HepG2 (cell line): ENCODE data around the gene FOXA3. TPM values are rescaled to one million over a fixed set of nuclear protein-coding genes. Genes with fewer than 3 reads are reported as not detected.

Source experiments
- BCL6 ChIP-seq: IDR thresholded peaks from 2 replicates; pipeline ENCODE4 v1.6.1; 2016; ENCODE audit warnings: missing genetic modification reagents, missing compliant biosample characterization
- BRCA1 ChIP-seq: sonication (generic); formaldehyde crosslinking; IDR thresholded peaks from 2 replicates; pipeline ENCODE4 v1.4.0; 2020; ENCODE audit warnings: missing genetic modification reagents
- HNRNPL ChIP-seq: fragments of 200-400 bp; formaldehyde crosslinking; IDR thresholded peaks from 2 replicates; pipeline ENCODE4 v1.6.1; 2017; ENCODE audit warnings: mild to moderate bottlenecking, low read depth, low read length
- HOXA3 ChIP-seq: sonication (generic); formaldehyde crosslinking; IDR thresholded peaks from 2 replicates; pipeline ENCODE4 v1.5.0; 2020; ENCODE audit warnings: missing genetic modification reagents
- MYC ChIP-seq: sonication (generic); formaldehyde crosslinking; IDR thresholded peaks from 2 replicates; pipeline ENCODE4 v1.9.0; 2021; ENCODE audit warnings: missing genetic modification reagents, borderline replicate concordance
- MYNN ChIP-seq: sonication (generic); formaldehyde crosslinking; IDR thresholded peaks from 2 replicates; pipeline ENCODE4 v1.4.0; 2020; ENCODE audit warnings: mild to moderate bottlenecking, low read depth, missing genetic modification reagents
- POLR2A ChIP-seq, 2 experiments: IDR thresholded peaks; 2 replicates each; pipeline ENCODE4 v1.6.1; 2011; ENCODE audit warnings: low read depth in 2 of 2, low read length in 2 of 2, mild to moderate bottlenecking in 1 of 2, moderate library complexity in 1 of 2; ENCODE audit not compliant: insufficient read depth in 1 of 2
- RNF219 ChIP-seq: sonication (generic); formaldehyde crosslinking; IDR thresholded peaks from 2 replicates; pipeline ENCODE4 v1.5.0; 2020; ENCODE audit warnings: mild to moderate bottlenecking, missing genetic modification reagents
- SMYD3 ChIP-seq: sonication (generic); formaldehyde crosslinking; IDR thresholded peaks from 2 replicates; pipeline ENCODE4 v1.8.1; 2023; ENCODE audit warnings: mild to moderate bottlenecking, missing genetic modification reagents
- SRSF4 ChIP-seq: fragments of 200-400 bp; formaldehyde crosslinking; IDR thresholded peaks from one replicate; pipeline ENCODE4 v1.6.1; 2018; ENCODE audit warnings: mild to moderate bottlenecking, low read depth, low read length, moderate library complexity; ENCODE audit not compliant: poor library complexity, severe bottlenecking
- TBP ChIP-seq: sonication (generic); formaldehyde crosslinking; IDR thresholded peaks from 2 replicates; pipeline ENCODE4 v1.5.0; 2020; ENCODE audit warnings: missing genetic modification reagents
- ZBTB26 ChIP-seq: IDR thresholded peaks from 2 replicates; pipeline ENCODE4 v1.6.1; 2016; ENCODE audit warnings: missing compliant biosample characterization, missing genetic modification reagents, borderline replicate concordance
- ZBTB44 ChIP-seq: sonication (generic); formaldehyde crosslinking; IDR thresholded peaks from 2 replicates; pipeline ENCODE4 v1.4.0; 2020; ENCODE audit warnings: missing genetic modification reagents
- ZFP91 ChIP-seq: sonication (generic); formaldehyde crosslinking; IDR thresholded peaks from 2 replicates; pipeline ENCODE4 v1.9.0; 2022; ENCODE audit warnings: missing genetic modification reagents, mild to moderate bottlenecking, borderline replicate concordance
- ZKSCAN1 ChIP-seq: fragments of 150-350 bp; IDR thresholded peaks from 2 replicates; pipeline ENCODE4 v1.6.1; 2014; ENCODE audit warnings: low read length
- ZNF513 ChIP-seq: sonication (generic); formaldehyde crosslinking; conservative IDR thresholded peaks from 2 replicates; pipeline ENCODE4 v1.5.0; 2020; ENCODE audit warnings: missing genetic modification reagents
- ZNF556 ChIP-seq: sonication (generic); formaldehyde crosslinking; IDR thresholded peaks from 2 replicates; pipeline ENCODE4 v1.4.0; 2020; ENCODE audit warnings: mild to moderate bottlenecking, missing genetic modification reagents, borderline replicate concordance
- ZNF772 ChIP-seq: sonication (generic); formaldehyde crosslinking; IDR thresholded peaks from 2 replicates; pipeline ENCODE4 v1.5.0; 2020; ENCODE audit warnings: mild to moderate bottlenecking, missing genetic modification reagents
- ZZZ3 ChIP-seq: sonication (generic); formaldehyde crosslinking; IDR thresholded peaks from 2 replicates; pipeline ENCODE4 v1.4.0; 2020; ENCODE audit warnings: missing genetic modification reagents, mild to moderate bottlenecking, borderline replicate concordance
- polyA plus RNA-seq, 8 experiments: library from polyadenylated mRNA; depleted of rRNA in 3 of 8; stranded (reverse) in 7 of 8; unstranded in 1 of 8; fragments of >200 nt; fragmentation: Illumina TruSeq in 4 of 8; extraction: Trizol in 4 of 8; gene quantifications; 2 replicates each; pipeline versions ENCODE4 v1.2.1 to v1.2.3, GENCODE V29; 2011 to 2016; ENCODE audit warnings: low read depth in 4 of 8, missing spikeins in 1 of 8, mixed read lengths in 1 of 8; ENCODE audit not compliant: insufficient read depth in 1 of 8
- total RNA-seq, 5 experiments: library from RNA; depleted of rRNA; stranded (reverse); fragments of >200 nt; fragmentation: Illumina TruSeq; extraction: Trizol; gene quantifications; 2 replicates each; pipeline ENCODE4 v1.2.3, GENCODE V29; 2016; ENCODE audit warnings: low read depth in 1 of 5

FOXA3 gene
- total and polyA plus RNA-seq, 2 of the 13 experiments (the other 11 are each of a cell fraction or from before 2014, with no cell fraction given), result 29.8 to 47.6 TPM

- TF ChIP-seq ZBTB44 (CRISPR knock-in tag) (0 out of 2 replicates have a peak, but pooled peaks have one; percentile 38), MYC (peak; percentile 66; the same call in 1 of the 2 replicates), ZKSCAN1 (peak; percentile 46; the same call in 1 of the 2 replicates), ZFP91 (CRISPR knock-in tag) (peak; percentile 33), ZNF772 (CRISPR knock-in tag) (peak; percentile 84), TBP (no peak), SMYD3 (CRISPR knock-in tag) (peak; percentile 77; the same call in 1 of the 2 replicates), RNF219 (CRISPR knock-in tag) (peak; percentile 95), MYNN (CRISPR knock-in tag) (no peak), ZNF513 (CRISPR knock-in tag) (0 out of 2 replicates have a peak, but pooled peaks have one; percentile 78), HNRNPL (no peak; the same call in 1 of the 2 replicates), ZNF556 (CRISPR knock-in tag) (peak; percentile 73), ZZZ3 (peak; percentile 65; the same call in 1 of the 2 replicates), SRSF4 (no peak), ZBTB26 (CRISPR knock-in tag) (no peak), HOXA3 (peak; percentile 72), BRCA1 (CRISPR knock-in tag) (peak; percentile 25; the same call in 1 of the 2 replicates), BCL6 (CRISPR knock-in tag) (peak; percentile 87), POLR2A (IDR thresholded peaks at IDR 0.05; ENCODE audit: insufficient read depth in 1 of 2, low read depth in 2 of 2, low read length in 2 of 2) (peak; percentile 70 to 91)
These were observed 18.8 kb downstream of the FOXA3 start (continued) for GRCh38 chr19:45882652-45883585.
